DND-41 (cell line): ENCODE results near the gene OSBPL7.

Experiments
- ATAC-seq: fragments of 200-7000 bp; cut with Tn5 transposase; 3 replicates; pipeline ENCODE4 v1.9.1; 2021; ENCODE audit warnings: low read depth; ENCODE audit not compliant: insufficient read depth
- DNase-seq: peaks from one replicate; pipeline ENCODE4 v3.0.0-alpha.2; 2020
- H2AFZ ChIP-seq: 2 replicates; pipeline ENCODE4 v1.6.0; 2012; ENCODE audit warnings: low read depth, low read length
- H3K27ac ChIP-seq: 2 replicates; pipeline ENCODE4 v1.5.1; 2012; ENCODE audit warnings: low read length, inconsistent platforms
- H3K27me3 ChIP-seq: fragments of 200-600 bp; sonication (generic); 2 replicates; pipeline ENCODE4 v1.6.0; 2012; ENCODE audit warnings: low read length, mild to moderate bottlenecking, inconsistent platforms; ENCODE audit not compliant: insufficient read depth, poor library complexity
- H3K36me3 ChIP-seq: 2 replicates; pipeline ENCODE4 v1.5.1; 2012; ENCODE audit warnings: low read length, inconsistent platforms; ENCODE audit not compliant: insufficient read depth
- H3K4me1 ChIP-seq: 2 replicates; pipeline ENCODE4 v1.5.1; 2012; ENCODE audit warnings: mild to moderate bottlenecking, low read length; ENCODE audit not compliant: insufficient read depth
- H3K4me2 ChIP-seq: 2 replicates; pipeline ENCODE4 v1.6.0; 2012; ENCODE audit warnings: mild to moderate bottlenecking, moderate library complexity, low read length, inconsistent platforms; ENCODE audit not compliant: insufficient read depth
- H3K4me3 ChIP-seq, 2 experiments: fragments of 200-600 bp in 1 of 2; shearing (Covaris generic) in 1 of 2; 2 replicates each; pipeline ENCODE4 v1.5.1; 2012 to 2016; ENCODE audit warnings: inconsistent platforms in 2 of 2, low read length in 2 of 2, mild to moderate bottlenecking in 2 of 2, low read depth in 1 of 2, moderate library complexity in 1 of 2
- H3K79me2 ChIP-seq: 2 replicates; pipeline ENCODE4 v1.6.0; 2012; ENCODE audit warnings: low read length, inconsistent platforms; ENCODE audit not compliant: insufficient read depth
- H3K9ac ChIP-seq: 2 replicates; pipeline ENCODE4 v1.6.0; 2012; ENCODE audit warnings: low read depth, mild to moderate bottlenecking, inconsistent platforms, low read length, moderate library complexity
- H3K9me3 ChIP-seq: 2 replicates; pipeline ENCODE4 v1.5.1; 2012; ENCODE audit warnings: low read length, moderate library complexity, mild to moderate bottlenecking, inconsistent platforms; ENCODE audit not compliant: insufficient read depth, severe bottlenecking
- H4K20me1 ChIP-seq: 2 replicates; pipeline ENCODE4 v1.6.0; 2012; ENCODE audit warnings: low read length; ENCODE audit not compliant: insufficient read depth
- EZH2 ChIP-seq: IDR thresholded peaks from 3 replicates; pipeline ENCODE4 v1.6.1; 2012; ENCODE audit warnings: borderline replicate concordance, low read depth, mild to moderate bottlenecking, moderate library complexity, low read length, inconsistent platforms; ENCODE audit not compliant: severe bottlenecking
- TF ChIP-seq, protein P1 (sequence below): IDR thresholded peaks from 2 replicates; pipeline ENCODE4 v1.5.1; 2012; ENCODE audit warnings: borderline replicate concordance, low read length, moderate library complexity, mild to moderate bottlenecking; ENCODE audit not compliant: poor library complexity, severe bottlenecking; ENCODE audit errors: extremely low read depth

The OSBPL7 gene

DNA sequence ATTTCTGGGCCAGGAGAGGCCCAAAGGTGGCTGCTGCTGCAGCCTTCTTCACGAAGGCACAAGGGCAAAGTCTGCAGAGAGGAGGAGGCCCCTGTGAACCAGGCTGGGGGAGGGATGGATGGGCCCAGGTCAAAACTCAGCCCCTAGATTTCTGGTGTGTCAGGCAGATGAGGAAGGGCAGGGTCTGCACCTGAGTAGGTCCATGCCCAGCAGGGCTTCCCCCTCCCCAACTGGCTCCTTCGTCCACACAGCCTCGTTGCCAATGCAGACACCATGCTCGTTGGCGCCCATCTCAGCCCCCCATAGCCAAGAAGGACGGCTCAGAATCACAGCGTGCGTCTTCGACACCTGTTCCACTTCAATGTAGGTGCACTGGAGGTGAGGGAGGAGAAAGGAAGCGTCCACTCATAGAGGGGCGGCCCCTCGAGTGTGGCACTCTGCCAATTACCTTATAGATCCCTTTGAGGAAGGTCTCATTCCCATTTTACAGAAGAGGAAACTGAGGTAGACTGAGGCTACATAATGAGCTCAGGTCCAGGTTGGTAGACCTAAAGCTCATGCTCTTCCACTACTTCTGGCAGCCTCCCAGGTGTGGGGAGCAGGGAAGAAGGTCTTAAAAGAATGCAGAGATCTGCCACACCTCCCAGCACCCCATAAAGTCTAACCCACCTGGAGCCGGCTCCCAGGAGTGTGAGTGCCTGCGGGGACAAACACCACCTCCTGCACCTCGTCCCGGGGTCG is 18.6 kb upstream of the OSBPL7 start:
- Histone ChIP-seq H3K9ac (peak overlapping the region; percentile 69), H3K9me3 (no peaks in the 10 kb centered on the region), H3K4me1 (peaks cover 28% of the 10 kb centered on the region), H3K4me2 (peak overlapping the region; percentile 70), H4K20me1 (no peaks in the 10 kb centered on the region), H2AFZ (peak overlapping the region; percentile 92), H3K27ac (peak overlapping the region; percentile 68), H3K4me3 (peak overlapping the region; percentile 46 to 74; a peak in 3 of 4 replicates), H3K27me3 (no peaks in the 10 kb centered on the region), H3K36me3 (peaks cover 21% of the 10 kb centered on the region), H3K79me2 (peaks cover 8% of the 10 kb centered on the region)
- ATAC-seq (no peak), DNase-seq (no peak)
- TF ChIP-seq EZH2, result no peak
- TF ChIP-seq, protein P1, sequence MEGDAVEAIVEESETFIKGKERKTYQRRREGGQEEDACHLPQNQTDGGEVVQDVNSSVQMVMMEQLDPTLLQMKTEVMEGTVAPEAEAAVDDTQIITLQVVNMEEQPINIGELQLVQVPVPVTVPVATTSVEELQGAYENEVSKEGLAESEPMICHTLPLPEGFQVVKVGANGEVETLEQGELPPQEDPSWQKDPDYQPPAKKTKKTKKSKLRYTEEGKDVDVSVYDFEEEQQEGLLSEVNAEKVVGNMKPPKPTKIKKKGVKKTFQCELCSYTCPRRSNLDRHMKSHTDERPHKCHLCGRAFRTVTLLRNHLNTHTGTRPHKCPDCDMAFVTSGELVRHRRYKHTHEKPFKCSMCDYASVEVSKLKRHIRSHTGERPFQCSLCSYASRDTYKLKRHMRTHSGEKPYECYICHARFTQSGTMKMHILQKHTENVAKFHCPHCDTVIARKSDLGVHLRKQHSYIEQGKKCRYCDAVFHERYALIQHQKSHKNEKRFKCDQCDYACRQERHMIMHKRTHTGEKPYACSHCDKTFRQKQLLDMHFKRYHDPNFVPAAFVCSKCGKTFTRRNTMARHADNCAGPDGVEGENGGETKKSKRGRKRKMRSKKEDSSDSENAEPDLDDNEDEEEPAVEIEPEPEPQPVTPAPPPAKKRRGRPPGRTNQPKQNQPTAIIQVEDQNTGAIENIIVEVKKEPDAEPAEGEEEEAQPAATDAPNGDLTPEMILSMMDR, result no peak

DNA sequence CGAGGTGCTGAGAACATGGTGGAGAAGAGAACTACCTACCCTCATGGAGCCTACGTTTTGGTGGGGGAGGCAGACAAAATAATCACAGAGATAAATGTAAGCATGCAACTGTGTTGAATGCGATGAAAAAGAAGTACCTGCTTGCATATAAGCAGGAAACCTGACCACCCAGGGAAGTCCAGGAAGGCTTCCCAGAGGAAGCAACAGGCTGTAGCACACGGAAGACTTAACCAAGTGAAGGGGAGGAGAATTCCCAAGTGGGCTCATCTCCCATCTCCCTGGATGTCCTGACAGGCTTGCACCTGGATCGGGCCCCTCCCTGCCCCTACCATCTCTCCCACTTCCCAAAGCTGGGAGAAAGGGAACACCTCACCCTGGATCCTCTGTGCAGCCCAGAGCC is 17.5 kb upstream of the OSBPL7 start:
- no peak overlapping the region for H3K4me3 ChIP-seq
- ATAC-seq, result no peak
- no peak for DNase-seq
- no peaks in the 10 kb centered on the region for H3K9me3 ChIP-seq
- H3K27me3 ChIP-seq, result no peaks in the 10 kb centered on the region
- H3K36me3 ChIP-seq, result peaks cover 21% of the 10 kb centered on the region
- peak overlapping the region; percentile 70; the same call in 1 of the 2 replicates for H3K4me2 ChIP-seq
- peaks cover 8% of the 10 kb centered on the region for H3K79me2 ChIP-seq
- H3K4me1 ChIP-seq, result peaks cover 28% of the 10 kb centered on the region
- no peak overlapping the region for H3K9ac ChIP-seq
- H3K27ac ChIP-seq, result no peak overlapping the region
- TF ChIP-seq, protein P1, result no peak
- no peak for TF ChIP-seq EZH2
- no peaks in the 10 kb centered on the region for H4K20me1 ChIP-seq
- H2AFZ ChIP-seq, result no peak overlapping the region

DNA sequence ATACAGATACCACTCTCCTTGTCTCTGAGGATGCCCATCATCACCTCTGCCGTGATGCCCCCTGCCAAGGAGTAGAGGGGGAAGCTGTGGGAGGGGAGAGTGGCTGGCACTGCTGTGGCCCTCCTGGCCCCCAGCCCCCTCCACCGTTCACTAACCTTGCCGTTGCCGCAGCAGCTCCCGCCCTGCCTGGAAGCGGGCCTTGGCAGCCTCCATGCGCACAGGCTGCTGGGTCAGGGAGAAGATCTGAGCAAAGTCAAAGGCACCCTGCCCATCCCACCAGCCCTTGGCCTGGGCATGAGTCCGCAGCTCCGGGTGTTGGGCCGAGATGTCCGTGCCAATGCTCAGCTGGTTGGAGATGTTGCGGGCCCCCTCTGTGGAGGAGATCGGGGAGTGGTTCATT is 17.0 kb upstream of the OSBPL7 start:
- ATAC-seq (no peak), DNase-seq (no peak)
- Histone ChIP-seq H3K79me2 (peaks cover 8% of the 10 kb centered on the region), H3K27ac (no peak overlapping the region), H3K4me2 (no peak overlapping the region), H3K4me1 (peaks cover 28% of the 10 kb centered on the region), H3K9ac (no peak overlapping the region), H3K36me3 (peaks cover 21% of the 10 kb centered on the region), H3K27me3 (no peaks in the 10 kb centered on the region), H3K4me3 (no peak overlapping the region), H2AFZ (no peak overlapping the region), H3K9me3 (no peaks in the 10 kb centered on the region), H4K20me1 (no peaks in the 10 kb centered on the region)
- TF ChIP-seq, protein P1, result no peak
- TF ChIP-seq EZH2, result no peak
